HepG2 (cell line): ENCODE results near the gene SLC2A2. TPM values are rescaled to one million over a fixed set of nuclear protein-coding genes. Genes with fewer than 3 reads are reported as not detected.

ENCODE experiments used
- DBP ChIP-seq: sonication (generic); formaldehyde crosslinking; IDR thresholded peaks from 2 replicates; pipeline ENCODE4 v1.4.0; 2020; ENCODE audit warnings: missing genetic modification reagents; ENCODE audit errors: not compliant biosample characterization
- DMTF1 ChIP-seq: sonication (generic); formaldehyde crosslinking; IDR thresholded peaks from 2 replicates; pipeline ENCODE4 v1.4.0; 2020; ENCODE audit warnings: mild to moderate bottlenecking, missing genetic modification reagents
- EZH2 ChIP-seq: conservative IDR thresholded peaks from 2 replicates; pipeline ENCODE4 v1.6.1; 2012; ENCODE audit warnings: mild to moderate bottlenecking, low read depth, low read length, moderate library complexity
- GATA4 ChIP-seq: sonication (generic); IDR thresholded peaks from 2 replicates; pipeline ENCODE4 v1.6.1; 2016; ENCODE audit warnings: antibody characterized with exemption, low read depth, borderline replicate concordance
- HMGA1 ChIP-seq: sonication (generic); formaldehyde crosslinking; conservative IDR thresholded peaks from 2 replicates; pipeline ENCODE4 v1.4.0; 2020; ENCODE audit warnings: missing genetic modification reagents
- MIXL1 ChIP-seq: IDR thresholded peaks from 2 replicates; pipeline ENCODE4 v1.6.1; 2016
- PBX3 ChIP-seq: sonication (generic); formaldehyde crosslinking; IDR thresholded peaks from 2 replicates; pipeline ENCODE4 v1.8.1; 2023; ENCODE audit warnings: missing genetic modification reagents, inconsistent platforms, borderline replicate concordance
- SAFB2 ChIP-seq: sonication (generic); formaldehyde crosslinking; IDR thresholded peaks from 2 replicates; pipeline ENCODE4 v1.5.1; 2020; ENCODE audit warnings: missing genetic modification reagents, low read depth, mild to moderate bottlenecking, borderline replicate concordance
- SIX4 ChIP-seq: sonication (generic); formaldehyde crosslinking; IDR thresholded peaks from 2 replicates; pipeline ENCODE4 v1.4.0; 2020; ENCODE audit warnings: missing genetic modification reagents
- TBP ChIP-seq: sonication (generic); formaldehyde crosslinking; IDR thresholded peaks from 2 replicates; pipeline ENCODE4 v1.5.0; 2020; ENCODE audit warnings: missing genetic modification reagents
- ZNF264 ChIP-seq: sonication (generic); formaldehyde crosslinking; IDR thresholded peaks from 2 replicates; pipeline ENCODE4 v1.4.0; 2020; ENCODE audit warnings: missing genetic modification reagents
- ZNF296 ChIP-seq: sonication (generic); formaldehyde crosslinking; conservative IDR thresholded peaks from 2 replicates; pipeline ENCODE4 v1.5.0; 2020; ENCODE audit warnings: mild to moderate bottlenecking, missing genetic modification reagents
- ZNF33B ChIP-seq: sonication (generic); formaldehyde crosslinking; IDR thresholded peaks from 2 replicates; pipeline ENCODE4 v1.5.1; 2020; ENCODE audit warnings: mild to moderate bottlenecking, missing genetic modification reagents
- ZNF607 ChIP-seq: sonication (generic); formaldehyde crosslinking; IDR thresholded peaks from 2 replicates; pipeline ENCODE4 v1.5.1; 2020; ENCODE audit warnings: missing genetic modification reagents, mild to moderate bottlenecking, borderline replicate concordance
- ZNF850 ChIP-seq: sonication (generic); formaldehyde crosslinking; conservative IDR thresholded peaks from 2 replicates; pipeline ENCODE4 v1.9.0; 2021; ENCODE audit warnings: mild to moderate bottlenecking, missing genetic modification reagents
- polyA plus RNA-seq, 8 experiments: library from polyadenylated mRNA; depleted of rRNA in 3 of 8; stranded (reverse) in 7 of 8; unstranded in 1 of 8; fragments of >200 nt; fragmentation: Illumina TruSeq in 4 of 8; extraction: Trizol in 4 of 8; gene quantifications; 2 replicates each; pipeline versions ENCODE4 v1.2.1 to v1.2.3, GENCODE V29; 2011 to 2016; ENCODE audit warnings: low read depth in 4 of 8, missing spikeins in 1 of 8, mixed read lengths in 1 of 8; ENCODE audit not compliant: insufficient read depth in 1 of 8
- total RNA-seq, 5 experiments: library from RNA; depleted of rRNA; stranded (reverse); fragments of >200 nt; fragmentation: Illumina TruSeq; extraction: Trizol; gene quantifications; 2 replicates each; pipeline ENCODE4 v1.2.3, GENCODE V29; 2016; ENCODE audit warnings: low read depth in 1 of 5
- TF ChIP-seq, protein P1 (sequence below): sonication (generic); formaldehyde crosslinking; IDR thresholded peaks from 2 replicates; pipeline ENCODE4 v1.4.0; 2020; ENCODE audit warnings: mild to moderate bottlenecking, missing genetic modification reagents

Gene SLC2A2
- total and polyA plus RNA-seq, 2 of the 13 experiments (the other 11 are each of a cell fraction or from before 2014, with no cell fraction given) = 19.5 to 23.2 TPM

- TF ChIP-seq, protein P1, sequence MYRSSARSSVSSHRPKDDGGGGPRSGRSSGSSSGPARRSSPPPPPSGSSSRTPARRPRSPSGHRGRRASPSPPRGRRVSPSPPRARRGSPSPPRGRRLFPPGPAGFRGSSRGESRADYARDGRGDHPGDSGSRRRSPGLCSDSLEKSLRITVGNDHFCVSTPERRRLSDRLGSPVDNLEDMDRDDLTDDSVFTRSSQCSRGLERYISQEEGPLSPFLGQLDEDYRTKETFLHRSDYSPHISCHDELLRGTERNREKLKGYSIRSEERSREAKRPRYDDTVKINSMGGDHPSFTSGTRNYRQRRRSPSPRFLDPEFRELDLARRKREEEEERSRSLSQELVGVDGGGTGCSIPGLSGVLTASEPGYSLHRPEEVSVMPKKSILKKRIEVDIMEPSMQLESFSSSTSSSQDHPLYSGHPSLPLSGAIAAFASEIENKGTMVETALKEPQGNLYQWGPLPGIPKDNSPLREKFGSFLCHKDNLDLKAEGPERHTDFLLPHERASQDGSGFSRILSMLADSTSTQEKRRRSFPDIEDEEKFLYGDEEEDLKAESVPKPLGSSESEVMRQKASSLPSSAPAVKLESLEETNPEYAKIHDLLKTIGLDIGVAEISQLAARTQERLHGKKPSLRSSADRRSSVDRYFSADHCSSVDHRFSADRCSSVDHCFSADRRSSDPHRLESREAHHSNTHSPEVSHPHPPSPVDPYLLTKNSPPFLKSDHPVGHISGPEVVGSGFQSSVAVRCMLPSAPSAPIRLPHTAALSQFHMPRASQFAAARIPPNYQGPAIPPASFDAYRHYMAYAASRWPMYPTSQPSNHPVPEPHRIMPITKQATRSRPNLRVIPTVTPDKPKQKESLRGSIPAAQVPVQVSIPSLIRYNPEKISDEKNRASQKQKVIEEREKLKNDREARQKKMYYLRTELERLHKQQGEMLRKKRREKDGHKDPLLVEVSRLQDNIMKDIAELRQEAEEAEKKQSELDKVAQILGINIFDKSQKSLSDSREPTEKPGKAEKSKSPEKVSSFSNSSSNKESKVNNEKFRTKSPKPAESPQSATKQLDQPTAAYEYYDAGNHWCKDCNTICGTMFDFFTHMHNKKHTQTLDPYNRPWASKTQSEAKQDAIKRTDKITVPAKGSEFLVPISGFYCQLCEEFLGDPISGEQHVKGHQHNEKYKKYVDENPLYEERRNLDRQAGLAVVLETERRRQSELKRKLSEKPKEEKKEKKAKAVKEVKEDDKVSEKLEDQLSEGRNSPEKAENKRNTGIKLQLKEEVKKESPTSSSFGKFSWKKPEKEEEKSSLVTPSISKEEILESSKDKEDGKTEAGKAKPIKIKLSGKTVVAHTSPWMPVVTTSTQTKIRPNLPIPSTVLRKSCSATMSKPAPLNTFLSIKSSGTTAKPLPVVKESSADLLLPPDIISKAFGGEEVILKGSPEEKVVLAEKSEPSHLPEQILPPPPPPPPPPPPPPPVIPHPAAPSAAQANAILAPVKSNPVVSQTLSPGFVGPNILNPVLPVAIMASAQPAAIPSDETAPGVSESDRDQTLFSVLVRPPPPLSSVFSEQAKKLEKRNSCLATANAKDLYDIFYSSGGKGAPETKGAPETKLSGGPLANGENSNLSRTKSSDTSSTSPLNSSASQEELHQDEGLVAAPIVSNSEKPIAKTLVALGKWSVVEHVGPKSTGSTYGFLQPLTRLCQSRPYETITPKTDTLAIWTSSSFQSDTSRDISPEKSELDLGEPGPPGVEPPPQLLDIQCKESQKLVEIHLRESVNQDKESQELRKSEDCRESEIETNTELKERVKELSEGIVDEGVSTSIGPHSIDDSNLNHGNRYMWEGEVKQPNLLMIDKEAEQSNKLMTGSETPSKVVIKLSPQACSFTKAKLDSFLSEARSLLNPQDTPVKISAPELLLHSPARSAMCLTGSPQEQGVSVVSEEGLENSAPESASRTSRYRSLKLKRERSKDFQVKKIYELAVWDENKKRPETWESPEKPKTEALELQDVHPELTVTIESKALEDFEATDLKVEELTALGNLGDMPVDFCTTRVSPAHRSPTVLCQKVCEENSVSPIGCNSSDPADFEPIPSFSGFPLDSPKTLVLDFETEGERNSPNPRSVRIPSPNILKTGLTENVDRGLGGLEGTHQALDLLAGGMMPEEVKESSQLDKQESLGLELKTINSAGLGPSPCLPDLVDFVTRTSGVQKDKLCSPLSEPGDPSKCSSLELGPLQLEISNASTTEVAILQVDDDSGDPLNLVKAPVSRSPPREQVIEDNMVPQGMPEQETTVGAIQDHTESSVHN = no peak
- TF ChIP-seq DBP (CRISPR knock-in tag) (no peak), MIXL1 (CRISPR knock-in tag) (peak; percentile 91), SAFB2 (CRISPR knock-in tag) (no peak), ZNF296 (no peak), HMGA1 (CRISPR knock-in tag) (no peak), ZNF850 (CRISPR knock-in tag) (no peak), ZNF607 (CRISPR knock-in tag) (no peak), GATA4 (peak; percentile 96), ZNF264 (CRISPR knock-in tag) (peak; percentile 78; the same call in 1 of the 2 replicates), TBP (CRISPR knock-in tag) (no peak), SIX4 (0 out of 2 replicates have a peak, but pooled peaks have one; percentile 35), DMTF1 (CRISPR knock-in tag) (no peak), PBX3 (no peak), ZNF33B (CRISPR knock-in tag) (no peak), EZH2 (no peak)
These were observed 12.4 kb downstream of the SLC2A2 start (continued) for GRCh38 chr3:171013822-171014748.
